Hepatocyte (in vitro differentiated cells): ENCODE results near the gene MR1. TPM values are rescaled to one million over a fixed set of nuclear protein-coding genes. Genes with fewer than 3 reads are reported as not detected.

Source experiments
- DNase-seq: peaks from one replicate; pipeline ENCODE4 v3.0.0-alpha.2; 2016; ENCODE audit warnings: low spot score
- H2AFZ ChIP-seq: fragments of 200-600 bp; sonication (generic); 2 replicates; pipeline ENCODE4 v1.6.0; 2016; ENCODE audit warnings: antibody characterized with exemption, mild to moderate bottlenecking
- H3K27ac ChIP-seq: fragments of 200-600 bp; sonication (generic); 2 replicates; pipeline ENCODE4 v1.5.1; 2016; ENCODE audit warnings: mild to moderate bottlenecking
- H3K27me3 ChIP-seq: fragments of 200-600 bp; sonication (generic); 2 replicates; pipeline ENCODE4 v1.6.1; 2016
- H3K36me3 ChIP-seq: fragments of 200-600 bp; sonication (generic); replicated peaks from 2 replicates; pipeline ENCODE4 v1.5.1; 2016; ENCODE audit warnings: low read depth; ENCODE audit not compliant: insufficient read depth
- H3K4me1 ChIP-seq: fragments of 200-600 bp; sonication (generic); 2 replicates; pipeline ENCODE4 v1.5.1; 2016; ENCODE audit warnings: mild to moderate bottlenecking, moderate library complexity; ENCODE audit not compliant: insufficient read depth
- H3K4me2 ChIP-seq: fragments of 200-600 bp; sonication (generic); 2 replicates; pipeline ENCODE4 v1.6.0; 2016
- H3K4me3 ChIP-seq: fragments of 200-600 bp; sonication (generic); 2 replicates; pipeline ENCODE4 v1.5.1; 2016; ENCODE audit warnings: mild to moderate bottlenecking
- H3K79me2 ChIP-seq: fragments of 200-600 bp; sonication (generic); 2 replicates; pipeline ENCODE4 v1.6.0; 2017; ENCODE audit warnings: mild to moderate bottlenecking
- H3K9me2 ChIP-seq: fragments of 200-600 bp; sonication (generic); replicated peaks from 2 replicates; pipeline ENCODE4 v1.6.0; 2017; ENCODE audit warnings: mild to moderate bottlenecking; ENCODE audit not compliant: insufficient read depth
- H3K9me3 ChIP-seq: fragments of 200-600 bp; sonication (generic); 2 replicates; pipeline ENCODE4 v1.5.1; 2016; ENCODE audit warnings: low read depth, mild to moderate bottlenecking
- H4K20me1 ChIP-seq: fragments of 200-600 bp; sonication (generic); 2 replicates; pipeline ENCODE4 v1.6.0; 2016; ENCODE audit warnings: mild to moderate bottlenecking; ENCODE audit not compliant: insufficient read depth, poor library complexity, severe bottlenecking
- EZH2 ChIP-seq: fragments of 200-600 bp; sonication (generic); IDR thresholded peaks from 2 replicates; pipeline ENCODE4 v1.6.1; 2016; ENCODE audit warnings: antibody characterized with exemption, mild to moderate bottlenecking, borderline replicate concordance
- EZH2phosphoT487 ChIP-seq: fragments of 200-600 bp; sonication (generic); IDR thresholded peaks from one replicate; pipeline ENCODE4 v1.6.1; 2018; ENCODE audit warnings: antibody characterized with exemption, mild to moderate bottlenecking, low read depth, moderate library complexity; ENCODE audit not compliant: unreplicated experiment, severe bottlenecking
- WGBS: methylation state at CpG from one replicate; pipeline ENCODE4 v1.1.6; 2016; ENCODE audit warnings: low lambda C conversion rate; ENCODE audit errors: missing lambda C conversion rate; 5-methylcytosine and 5-hydroxymethylcytosine counted together
- polyA plus RNA-seq: library from polyadenylated mRNA; unstranded; fragments of >200 nt; fragmentation: Nextera tagmentation; extraction: Ambion mirVana; gene quantifications from 2 replicates; pipeline ENCODE4 v1.2.1, GENCODE V29; 2016
- total RNA-seq: library from RNA; depleted of rRNA; stranded (reverse); fragments of >200 nt; gene quantifications from 2 replicates; pipeline ENCODE4 v1.2.3, GENCODE V29; 2014
- TF ChIP-seq, protein P1 (sequence below): fragments of 200-600 bp; sonication (generic); IDR thresholded peaks from 2 replicates; pipeline ENCODE4 v1.5.1; 2016; ENCODE audit warnings: antibody characterized with exemption, mild to moderate bottlenecking; ENCODE audit not compliant: poor library complexity

MR1 gene
- total and polyA plus RNA-seq, 2 experiments from 2014 or later = 8.9 to 10.6 TPM

- no peak for DNase-seq
- Histone ChIP-seq H3K79me2 (peaks cover 99% of the 10 kb centered on the region), H3K4me2 (no peak overlapping the region), H3K9me2 (no peaks in the 10 kb centered on the region), H3K4me1 (peaks cover 5% of the 10 kb centered on the region), H3K27me3 (no peaks in the 10 kb centered on the region), H2AFZ (no peak overlapping the region), H3K4me3 (no peak overlapping the region), H3K9me3 (no peaks in the 10 kb centered on the region), H3K36me3 (no peaks in the 10 kb centered on the region), H4K20me1 (peaks cover 24% of the 10 kb centered on the region), H3K27ac (no peak overlapping the region)
- 86% methylated on average over 5 of the region's 5 CpGs for WGBS
- no peak for TF ChIP-seq EZH2phosphoT487
- TF ChIP-seq, protein P1, sequence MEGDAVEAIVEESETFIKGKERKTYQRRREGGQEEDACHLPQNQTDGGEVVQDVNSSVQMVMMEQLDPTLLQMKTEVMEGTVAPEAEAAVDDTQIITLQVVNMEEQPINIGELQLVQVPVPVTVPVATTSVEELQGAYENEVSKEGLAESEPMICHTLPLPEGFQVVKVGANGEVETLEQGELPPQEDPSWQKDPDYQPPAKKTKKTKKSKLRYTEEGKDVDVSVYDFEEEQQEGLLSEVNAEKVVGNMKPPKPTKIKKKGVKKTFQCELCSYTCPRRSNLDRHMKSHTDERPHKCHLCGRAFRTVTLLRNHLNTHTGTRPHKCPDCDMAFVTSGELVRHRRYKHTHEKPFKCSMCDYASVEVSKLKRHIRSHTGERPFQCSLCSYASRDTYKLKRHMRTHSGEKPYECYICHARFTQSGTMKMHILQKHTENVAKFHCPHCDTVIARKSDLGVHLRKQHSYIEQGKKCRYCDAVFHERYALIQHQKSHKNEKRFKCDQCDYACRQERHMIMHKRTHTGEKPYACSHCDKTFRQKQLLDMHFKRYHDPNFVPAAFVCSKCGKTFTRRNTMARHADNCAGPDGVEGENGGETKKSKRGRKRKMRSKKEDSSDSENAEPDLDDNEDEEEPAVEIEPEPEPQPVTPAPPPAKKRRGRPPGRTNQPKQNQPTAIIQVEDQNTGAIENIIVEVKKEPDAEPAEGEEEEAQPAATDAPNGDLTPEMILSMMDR = no peak
Observed at GRCh38 chr1:181013144-181013543, 20.6 kb upstream of the MR1 start.

- TF ChIP-seq, protein P1 = no peak
- TF ChIP-seq EZH2phosphoT487 (no peak), EZH2 (no peak)
- Histone ChIP-seq H3K4me1 (peaks cover 5% of the 10 kb centered on the region), H3K79me2 (peaks cover 99% of the 10 kb centered on the region), H3K36me3 (no peaks in the 10 kb centered on the region), H3K9me3 (no peaks in the 10 kb centered on the region), H3K4me3 (no peak overlapping the region), H4K20me1 (peaks cover 28% of the 10 kb centered on the region), H3K27me3 (no peaks in the 10 kb centered on the region), H2AFZ (no peak overlapping the region), H3K4me2 (no peak overlapping the region), H3K9me2 (no peaks in the 10 kb centered on the region), H3K27ac (no peak overlapping the region)
- DNase-seq = no peak
- WGBS = 92% methylated on average over 2 of the region's 2 CpGs
Observed at GRCh38 chr1:181014477-181015250, 19.1 kb upstream of the MR1 start.

DNA sequence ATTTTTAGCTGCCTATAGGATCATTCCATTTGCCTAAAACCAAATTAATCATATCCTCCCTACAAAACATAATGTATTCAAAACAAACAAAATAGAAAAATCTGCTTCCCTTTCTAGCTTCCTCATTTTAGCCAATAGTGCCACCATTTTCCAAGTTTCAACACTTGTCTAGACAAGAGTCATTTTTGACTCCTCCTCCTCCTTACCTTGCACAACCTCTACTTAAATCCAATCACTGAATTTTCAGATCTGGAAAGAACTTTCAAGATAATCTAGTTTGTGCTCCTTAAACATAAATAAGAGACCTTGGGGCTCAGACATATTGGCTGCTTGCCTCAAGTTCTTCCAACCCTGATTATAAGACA, 18.6 kb upstream of the MR1 start:
- Histone ChIP-seq H3K27ac (no peak overlapping the region), H3K79me2 (peaks cover 99% of the 10 kb centered on the region), H4K20me1 (peaks cover 27% of the 10 kb centered on the region)

More for the DNA sequence above, 18.6 kb upstream of the MR1 start:
- DNase-seq = no peak
- H3K4me1 ChIP-seq = peaks cover 5% of the 10 kb centered on the region
- no peaks in the 10 kb centered on the region for H3K27me3 ChIP-seq
- no peak overlapping the region for H3K4me3 ChIP-seq
- no peak overlapping the region for H3K4me2 ChIP-seq
- no peak overlapping the region for H2AFZ ChIP-seq
- no peaks in the 10 kb centered on the region for H3K9me3 ChIP-seq
- no peaks in the 10 kb centered on the region for H3K9me2 ChIP-seq
- TF ChIP-seq, protein P1 = no peak
- no peak for TF ChIP-seq EZH2
- TF ChIP-seq EZH2phosphoT487 = no peak
- no peaks in the 10 kb centered on the region for H3K36me3 ChIP-seq
